Neural cell (in vitro differentiated cells): ENCODE results near the gene ZBTB7C. TPM values are rescaled to one million over a fixed set of nuclear protein-coding genes. Genes with fewer than 3 reads are reported as not detected.

ENCODE experiments used
- H2AFZ ChIP-seq: fragments of 200-600, 300-800 bp; sonication (generic), shearing (Covaris generic); 2 replicates; pipeline ENCODE4 v1.6.0; 2014; ENCODE audit warnings: low read depth, mild to moderate bottlenecking, antibody characterized with exemption, low read length, moderate library complexity
- H3F3A ChIP-seq: fragments of 200-600 bp; shearing (Covaris generic); 2 replicates; pipeline ENCODE4 v1.6.1; 2016; ENCODE audit warnings: mild to moderate bottlenecking, moderate library complexity, mixed read lengths, antibody characterized with exemption, low read length; ENCODE audit not compliant: insufficient read depth, poor library complexity, severe bottlenecking
- H3K27ac ChIP-seq: fragments of 200-600, 300-800 bp; sonication (generic), shearing (Covaris generic); 2 replicates; pipeline ENCODE4 v1.5.1; 2014; ENCODE audit warnings: mild to moderate bottlenecking, low read length, moderate library complexity
- H3K27me3 ChIP-seq: fragments of 300-800, 200-600 bp; sonication (generic), shearing (Covaris generic); 2 replicates; pipeline ENCODE4 v1.6.0; 2014; ENCODE audit warnings: mild to moderate bottlenecking, low read depth, low read length, moderate library complexity; ENCODE audit not compliant: insufficient read depth
- H3K36me3 ChIP-seq: fragments of 300-800, 200-600 bp; sonication (generic), shearing (Covaris generic); 2 replicates; pipeline ENCODE4 v1.5.1; 2014; ENCODE audit warnings: mild to moderate bottlenecking, antibody characterized with exemption, low read length, moderate library complexity; ENCODE audit not compliant: insufficient read depth
- H3K4me2 ChIP-seq: fragments of 300-800, 200-600 bp; sonication (generic), shearing (Covaris generic); 2 replicates; pipeline ENCODE4 v1.6.0; 2014; ENCODE audit warnings: mild to moderate bottlenecking, low read length
- H3K4me3 ChIP-seq: fragments of 300-800, 200-600 bp; sonication (generic), shearing (Covaris generic); 2 replicates; pipeline ENCODE4 v1.5.1; 2014; ENCODE audit warnings: mild to moderate bottlenecking, low read length, moderate library complexity
- H3K79me2 ChIP-seq: fragments of 200-600 bp; shearing (Covaris generic); replicated peaks from 2 replicates; pipeline ENCODE4 v1.6.0; 2014; ENCODE audit warnings: mild to moderate bottlenecking, low read length, moderate library complexity; ENCODE audit not compliant: insufficient read depth
- H3K9ac ChIP-seq: fragments of 300-800, 200-600 bp; sonication (generic), shearing (Covaris generic); 2 replicates; pipeline ENCODE4 v1.6.1; 2016; ENCODE audit warnings: mild to moderate bottlenecking, low read length, mixed read lengths
- H3K9me2 ChIP-seq: fragments of 200-600 bp; shearing (Covaris generic); 2 replicates; pipeline ENCODE4 v1.6.1; 2016; ENCODE audit warnings: mild to moderate bottlenecking, low read length, mixed read lengths; ENCODE audit not compliant: insufficient read depth
- H3K9me3 ChIP-seq: fragments of 200-600, 300-800 bp; sonication (generic), shearing (Covaris generic); 2 replicates; pipeline ENCODE4 v1.6.1; 2016; ENCODE audit warnings: mild to moderate bottlenecking, mixed run types, low read length, moderate library complexity, mixed read lengths
- H4K20me1 ChIP-seq: fragments of 200-600 bp; shearing (Covaris generic); 2 replicates; pipeline ENCODE4 v1.6.1; 2016; ENCODE audit warnings: mild to moderate bottlenecking, mixed run types; ENCODE audit not compliant: insufficient read depth
- EP300 ChIP-seq: fragments of 450-650 bp; conservative IDR thresholded peaks from 2 replicates; pipeline ENCODE4 v1.6.1; 2014; ENCODE audit warnings: antibody characterized with exemption, mild to moderate bottlenecking, moderate library complexity; ENCODE audit not compliant: poor library complexity, severe bottlenecking
- EZH2 ChIP-seq: fragments of 200-600, 300-800 bp; shearing (Covaris generic), sonication (generic); IDR thresholded peaks from 2 replicates; pipeline ENCODE4 v1.6.1; 2014; ENCODE audit warnings: antibody characterized with exemption, low read length, borderline replicate concordance, mild to moderate bottlenecking; ENCODE audit not compliant: insufficient read depth, poor library complexity, severe bottlenecking
- MXI1 ChIP-seq: fragments of 450-650 bp; conservative IDR thresholded peaks from 2 replicates; pipeline ENCODE4 v1.6.1; 2014; ENCODE audit warnings: antibody characterized with exemption, mild to moderate bottlenecking; ENCODE audit not compliant: poor library complexity, severe bottlenecking
- POLR2AphosphoS5 ChIP-seq: IDR thresholded peaks from 2 replicates; pipeline ENCODE4 v1.6.1; 2012
- RAD21 ChIP-seq: fragments of 450-650 bp; conservative IDR thresholded peaks from 2 replicates; pipeline ENCODE4 v1.6.1; 2014; ENCODE audit warnings: antibody characterized with exemption, mild to moderate bottlenecking, moderate library complexity
- SMC3 ChIP-seq: fragments of 450-650 bp; conservative IDR thresholded peaks from 2 replicates; pipeline ENCODE4 v1.6.1; 2014; ENCODE audit warnings: antibody characterized with exemption, mild to moderate bottlenecking, moderate library complexity; ENCODE audit not compliant: poor library complexity
- TAF1 ChIP-seq: IDR thresholded peaks from 2 replicates; pipeline ENCODE4 v1.6.1; 2012; ENCODE audit warnings: low read depth
- polyA plus RNA-seq: library from polyadenylated mRNA; depleted of rRNA; stranded (reverse); fragments of >200 nt; gene quantifications from 2 replicates; pipeline ENCODE4 v1.2.3, GENCODE V29; 2014
- TF ChIP-seq, protein P1 (sequence below): fragments of 450-650 bp; IDR thresholded peaks from 2 replicates; pipeline ENCODE4 v1.5.1; 2014; ENCODE audit warnings: antibody characterized with exemption, mild to moderate bottlenecking, moderate library complexity; ENCODE audit not compliant: poor library complexity, severe bottlenecking
- TF ChIP-seq, protein P2 (sequence below): IDR thresholded peaks from 2 replicates; pipeline ENCODE4 v1.6.1; 2012; ENCODE audit warnings: borderline replicate concordance

Gene ZBTB7C
- polyA plus RNA-seq, 1 donor from 2014 or later, result 2.4 TPM

DNA sequence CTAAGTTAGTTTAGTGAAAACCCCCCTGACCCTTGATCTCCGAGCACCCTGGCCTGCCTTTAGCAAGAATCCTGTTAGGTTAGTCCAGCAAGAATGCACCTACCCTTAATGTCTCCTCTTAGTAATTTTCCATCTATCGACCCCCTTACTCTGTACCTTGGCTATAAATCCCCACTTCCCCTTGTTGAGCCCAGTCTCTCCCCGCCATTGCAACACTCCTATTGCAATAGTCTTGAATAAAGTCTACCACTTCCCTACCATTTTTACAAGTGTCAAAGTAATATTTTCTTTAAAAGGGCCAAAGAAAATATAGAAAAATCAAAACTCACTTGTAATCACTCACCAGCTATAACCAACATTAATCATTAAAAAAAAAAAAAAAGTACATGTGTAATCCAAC lies 4.2 kb upstream of the ZBTB7C start:
- H3K4me2 ChIP-seq, result no peak overlapping the region
- no peaks in the 10 kb centered on the region for H3K9me3 ChIP-seq
- H3K9ac ChIP-seq, result no peak overlapping the region
- no peaks in the 10 kb centered on the region for H3K36me3 ChIP-seq
- H3K9me2 ChIP-seq, result no peaks in the 10 kb centered on the region
- no peaks in the 10 kb centered on the region for H3K79me2 ChIP-seq
- no peaks in the 10 kb centered on the region for H4K20me1 ChIP-seq
- no peaks in the 10 kb centered on the region for H3F3A ChIP-seq
- peaks cover 26% of the 10 kb centered on the region for H3K27me3 ChIP-seq
- TF ChIP-seq RAD21, result no peak
- no peak for TF ChIP-seq EP300
- TF ChIP-seq SMC3, result no peak
- no peak for TF ChIP-seq TAF1
- no peak for TF ChIP-seq POLR2AphosphoS5
- no peak for TF ChIP-seq EZH2
- TF ChIP-seq, protein P1, sequence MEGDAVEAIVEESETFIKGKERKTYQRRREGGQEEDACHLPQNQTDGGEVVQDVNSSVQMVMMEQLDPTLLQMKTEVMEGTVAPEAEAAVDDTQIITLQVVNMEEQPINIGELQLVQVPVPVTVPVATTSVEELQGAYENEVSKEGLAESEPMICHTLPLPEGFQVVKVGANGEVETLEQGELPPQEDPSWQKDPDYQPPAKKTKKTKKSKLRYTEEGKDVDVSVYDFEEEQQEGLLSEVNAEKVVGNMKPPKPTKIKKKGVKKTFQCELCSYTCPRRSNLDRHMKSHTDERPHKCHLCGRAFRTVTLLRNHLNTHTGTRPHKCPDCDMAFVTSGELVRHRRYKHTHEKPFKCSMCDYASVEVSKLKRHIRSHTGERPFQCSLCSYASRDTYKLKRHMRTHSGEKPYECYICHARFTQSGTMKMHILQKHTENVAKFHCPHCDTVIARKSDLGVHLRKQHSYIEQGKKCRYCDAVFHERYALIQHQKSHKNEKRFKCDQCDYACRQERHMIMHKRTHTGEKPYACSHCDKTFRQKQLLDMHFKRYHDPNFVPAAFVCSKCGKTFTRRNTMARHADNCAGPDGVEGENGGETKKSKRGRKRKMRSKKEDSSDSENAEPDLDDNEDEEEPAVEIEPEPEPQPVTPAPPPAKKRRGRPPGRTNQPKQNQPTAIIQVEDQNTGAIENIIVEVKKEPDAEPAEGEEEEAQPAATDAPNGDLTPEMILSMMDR, result no peak
- TF ChIP-seq, protein P2, sequence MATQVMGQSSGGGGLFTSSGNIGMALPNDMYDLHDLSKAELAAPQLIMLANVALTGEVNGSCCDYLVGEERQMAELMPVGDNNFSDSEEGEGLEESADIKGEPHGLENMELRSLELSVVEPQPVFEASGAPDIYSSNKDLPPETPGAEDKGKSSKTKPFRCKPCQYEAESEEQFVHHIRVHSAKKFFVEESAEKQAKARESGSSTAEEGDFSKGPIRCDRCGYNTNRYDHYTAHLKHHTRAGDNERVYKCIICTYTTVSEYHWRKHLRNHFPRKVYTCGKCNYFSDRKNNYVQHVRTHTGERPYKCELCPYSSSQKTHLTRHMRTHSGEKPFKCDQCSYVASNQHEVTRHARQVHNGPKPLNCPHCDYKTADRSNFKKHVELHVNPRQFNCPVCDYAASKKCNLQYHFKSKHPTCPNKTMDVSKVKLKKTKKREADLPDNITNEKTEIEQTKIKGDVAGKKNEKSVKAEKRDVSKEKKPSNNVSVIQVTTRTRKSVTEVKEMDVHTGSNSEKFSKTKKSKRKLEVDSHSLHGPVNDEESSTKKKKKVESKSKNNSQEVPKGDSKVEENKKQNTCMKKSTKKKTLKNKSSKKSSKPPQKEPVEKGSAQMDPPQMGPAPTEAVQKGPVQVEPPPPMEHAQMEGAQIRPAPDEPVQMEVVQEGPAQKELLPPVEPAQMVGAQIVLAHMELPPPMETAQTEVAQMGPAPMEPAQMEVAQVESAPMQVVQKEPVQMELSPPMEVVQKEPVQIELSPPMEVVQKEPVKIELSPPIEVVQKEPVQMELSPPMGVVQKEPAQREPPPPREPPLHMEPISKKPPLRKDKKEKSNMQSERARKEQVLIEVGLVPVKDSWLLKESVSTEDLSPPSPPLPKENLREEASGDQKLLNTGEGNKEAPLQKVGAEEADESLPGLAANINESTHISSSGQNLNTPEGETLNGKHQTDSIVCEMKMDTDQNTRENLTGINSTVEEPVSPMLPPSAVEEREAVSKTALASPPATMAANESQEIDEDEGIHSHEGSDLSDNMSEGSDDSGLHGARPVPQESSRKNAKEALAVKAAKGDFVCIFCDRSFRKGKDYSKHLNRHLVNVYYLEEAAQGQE, result no peak
- TF ChIP-seq MXI1, result no peak
- H2AFZ ChIP-seq, result no peak overlapping the region
- H3K27ac ChIP-seq, result no peak overlapping the region
- no peak overlapping the region for H3K4me3 ChIP-seq

DNA sequence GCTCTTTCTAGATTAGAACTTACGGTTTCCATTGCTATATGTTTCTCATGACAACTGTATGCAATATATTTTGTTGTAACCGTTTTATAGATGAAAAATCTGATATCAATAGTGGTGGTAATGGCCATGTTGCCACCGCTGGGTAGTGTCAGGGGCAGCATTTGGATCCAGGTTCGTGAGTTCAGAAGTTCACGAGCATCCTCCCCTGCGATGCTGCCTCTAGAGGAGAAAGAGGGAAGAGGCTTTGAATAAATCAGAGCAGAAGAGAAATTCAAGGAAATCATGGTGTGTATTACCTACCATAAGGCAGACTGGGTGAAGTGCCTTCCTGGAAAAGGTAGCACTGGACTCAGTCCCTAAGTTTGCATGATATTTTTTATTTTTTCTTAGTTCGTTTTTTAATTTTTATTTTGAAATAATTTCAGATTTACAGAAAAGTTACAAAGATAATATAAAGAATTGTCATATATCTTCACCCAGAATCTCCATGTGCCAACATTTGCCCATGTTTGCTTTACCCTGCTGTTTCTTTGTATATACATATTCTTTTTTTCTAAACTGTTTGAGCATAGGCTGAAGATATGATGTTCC lies 3.3 kb upstream of the ZBTB7C start:
- Histone ChIP-seq H3K9ac (no peak overlapping the region), H3K79me2 (no peaks in the 10 kb centered on the region), H3K9me3 (no peaks in the 10 kb centered on the region), H3K27me3 (peaks cover 29% of the 10 kb centered on the region), H3K4me3 (no peak overlapping the region), H3K9me2 (no peaks in the 10 kb centered on the region), H3F3A (no peaks in the 10 kb centered on the region), H3K27ac (no peak overlapping the region), H3K4me2 (no peak overlapping the region), H2AFZ (no peak overlapping the region), H4K20me1 (no peaks in the 10 kb centered on the region), H3K36me3 (no peaks in the 10 kb centered on the region)
- peak; percentile 60 for TF ChIP-seq SMC3
- TF ChIP-seq TAF1, result no peak
- no peak for TF ChIP-seq EZH2
- no peak for TF ChIP-seq MXI1
- no peak for TF ChIP-seq POLR2AphosphoS5
- TF ChIP-seq RAD21, result peak; percentile 63
- TF ChIP-seq EP300, result no peak
- TF ChIP-seq, protein P1, result peak; percentile 82
- TF ChIP-seq, protein P2, result no peak
